ENCODE data around the gene FMNL2.

Gene FMNL2

DNA sequence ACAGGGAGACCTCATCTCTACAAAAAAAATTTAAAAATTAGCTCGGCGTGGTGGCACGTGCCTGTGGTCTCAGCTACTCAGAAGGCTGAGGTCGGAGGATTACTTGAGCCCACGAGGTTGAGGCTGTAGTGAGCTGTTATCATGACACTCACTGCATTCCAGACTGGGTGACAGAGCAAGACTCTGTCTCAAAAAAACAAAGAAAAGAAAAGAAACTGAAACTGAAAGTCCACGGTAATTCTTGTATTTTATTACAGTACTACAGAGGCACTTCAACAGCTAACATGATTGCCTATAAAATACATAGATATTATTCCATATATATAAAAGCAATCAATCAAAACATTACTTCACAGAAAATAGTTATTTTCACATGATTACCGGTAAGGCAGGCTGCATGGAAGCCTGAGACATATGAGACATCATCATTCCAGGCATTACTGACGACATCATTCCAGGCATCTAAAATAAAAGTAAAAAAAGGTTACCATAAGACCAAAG is 359.2 kb downstream of the FMNL2 start:
- peak overlapping the region in 6 of 21 experiments; percentile 13 to 73 (median 42) for H3K27ac ChIP-seq
- H3K4me3 ChIP-seq, result no peak overlapping the region

DNA sequence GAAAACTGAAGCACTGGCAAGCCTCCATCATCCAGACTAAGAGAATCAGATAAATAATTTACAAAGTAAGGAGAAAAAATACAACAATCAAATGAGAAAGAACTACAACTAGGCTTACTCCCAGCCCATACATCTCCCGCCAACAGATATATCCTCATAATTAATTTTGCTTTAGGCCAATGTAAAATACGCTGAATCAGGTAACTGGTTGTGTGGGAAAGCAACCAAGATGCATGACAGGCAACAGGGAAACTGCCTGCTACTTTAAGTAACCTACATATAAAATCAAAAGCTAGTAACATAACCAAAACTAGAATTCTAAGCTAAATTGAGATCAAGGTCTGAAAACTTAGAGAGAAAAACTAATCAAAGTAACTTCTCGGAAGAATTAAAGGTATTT is 360.8 kb downstream of the FMNL2 start:
- Histone ChIP-seq H3K27ac (no peak overlapping the region), H3K4me3 (no peak overlapping the region)

DNA sequence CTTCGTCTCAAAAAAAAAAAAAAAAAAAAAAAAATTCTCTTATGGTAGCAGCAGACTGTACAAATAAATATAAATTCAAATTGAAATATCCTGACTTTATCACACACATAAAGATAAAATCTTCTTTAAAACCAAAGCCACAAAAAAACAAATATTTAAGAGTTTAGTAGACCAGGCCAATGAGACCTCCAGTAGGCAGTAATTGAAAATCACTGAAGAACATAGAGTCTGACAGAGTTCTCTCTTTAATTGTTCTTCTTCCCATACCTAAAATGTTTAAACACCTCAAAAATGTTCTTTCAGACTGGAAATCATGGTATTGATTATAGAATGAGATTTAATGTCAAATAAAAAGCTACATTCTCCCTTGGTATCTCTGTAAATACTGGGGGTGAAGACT is 361.5 kb downstream of the FMNL2 start:
- H3K4me3 ChIP-seq, result no peak overlapping the region
- H3K27ac ChIP-seq, result no peak overlapping the region
